Adrenal gland (tissue), 12 donors: ENCODE results near the gene SMS. TPM values are rescaled to one million over a fixed set of nuclear protein-coding genes. Genes with fewer than 3 reads are reported as not detected.

Source experiments
- DNase-seq, 7 donors: peaks; one replicate each; pipeline ENCODE4 v3.0.0-alpha.2; 2019 to 2020
- H3K27ac ChIP-seq, 5 donors: fragments of 200-600 bp; sonication (generic) in 4 of 5; 1 replicate in 3 of 5; 2 replicates in 2 of 5; pipeline versions ENCODE4 v1.5.1 to v1.8.0; 2016 to 2020; ENCODE audit warnings: mild to moderate bottlenecking in 1 of 5
- H3K27me3 ChIP-seq: fragments of 200-600 bp; 2 replicates; pipeline ENCODE4 v1.8.0; 2021
- H3K36me3 ChIP-seq, 2 donors: fragments of 200-600 bp; replicated peaks in 1 of 2; 1 replicate in 1 of 2; 2 replicates in 1 of 2; pipeline versions ENCODE4 v1.5.1 to v1.8.0; 2018 to 2022
- H3K4me1 ChIP-seq, 2 donors: fragments of 200-600 bp; replicated peaks in 1 of 2; 1 replicate in 1 of 2; 2 replicates in 1 of 2; pipeline versions ENCODE4 v1.5.1 to v1.8.0; 2018 to 2021
- H3K4me3 ChIP-seq, 4 donors: fragments of 200-600 bp; sonication (generic) in 3 of 4; one replicate each; pipeline ENCODE4 v1.5.1; 2016 to 2018
- H3K9me3 ChIP-seq, 3 donors: fragments of 200-600 bp; sonication (generic) in 1 of 3; replicated peaks in 1 of 3; 1 replicate in 2 of 3; 2 replicates in 1 of 3; pipeline versions ENCODE4 v1.5.1 to v1.8.0; 2016 to 2021
- CTCF ChIP-seq, 6 experiments: fragments of 450-650 bp in 4 of 6; fragments of 200-600 bp in 2 of 6; sonication (generic) in 1 of 6; IDR thresholded peaks; 1 replicate in 5 of 6; 2 replicates in 1 of 6; pipeline versions ENCODE4 v1.5.1 to v1.8.0; 2016 to 2021; ENCODE audit warnings: antibody characterized with exemption in 6 of 6, mild to moderate bottlenecking in 2 of 6, moderate library complexity in 1 of 6
- POLR2A ChIP-seq, 2 donors: fragments of 450-650 bp; IDR thresholded peaks; one replicate each; pipeline ENCODE4 v1.6.1; 2017; ENCODE audit warnings: antibody characterized with exemption in 2 of 2, mild to moderate bottlenecking in 2 of 2, moderate library complexity in 1 of 2
- WGBS, 4 donors: extraction: QIAGEN DNeasy Blood & Tissue Kit in 2 of 4; methylation state at CpG; one replicate each; pipeline versions ENCODE4 v1.1.5 to v1.1.7; 2013 to 2017; 5-methylcytosine and 5-hydroxymethylcytosine counted together
- intact Hi-C, 2 donors: fragments of 100-400 bp; cut with DNase I; formaldehyde crosslinking; loops; one replicate each; pipeline versions ENCODE4 v1.14.1 to v1.15.0; 2022 to 2023
- polyA plus RNA-seq, 3 donors: library from polyadenylated mRNA; stranded (reverse); fragments of 200-250 nt in 2 of 3; fragments of 350-450 nt in 1 of 3; fragmentation: Illumina TruSeq in 1 of 3; extraction: RNeasy Lipid Tissue Mini Kit (QIAGEN cat#74804) in 1 of 3; gene quantifications; one replicate each; pipeline ENCODE4 v1.2.3, GENCODE V29; 2013 to 2014
- total RNA-seq, 9 donors: library from RNA; depleted of rRNA in 4 of 9; stranded (reverse); fragments of >200 nt in 4 of 9; fragments of 120-200 nt in 1 of 9; fragmentation: NEBNext Ultra II Directional in 1 of 9; extraction: Animal tissue kit (Norgen Biotek cat#: 25700) in 1 of 9; gene quantifications; one replicate each; pipeline versions ENCODE4 v1.1.0 to v1.2.4, GENCODE V29; 2013 to 2023
- donor health status: healthy with polysubstance abuse.
- donor health status: Bipolar disorder and iron deficiency.
- donor health status: DM: yes; HTN: yes; CAD: no.
- donor health status: DM: no; HTN: no; CAD: no.
- donor health status: DM: no; HTN: no; CAD: no.
- donor health status: DM: yes; HTN: yes; CAD: no.

SMS gene
- total and polyA plus RNA-seq, 12 donors, result 68.3 to 265 (median 131) TPM

GRCh38 chrX:21985332-21985777 is 44.8 kb downstream of the SMS start:
- peak; percentile 63 to 90 (median 67) for DNase-seq
- no peaks in the 10 kb centered on the region for H3K9me3 ChIP-seq
- WGBS, 4 donors, result 6 to 15% (median 11%) methylated on average over 3 of the region's 3 CpGs
- TF ChIP-seq CTCF (IDR thresholded peaks at IDR 0.05), result peak; percentile 89 to 99 (median 94)
- no peak for TF ChIP-seq POLR2A (IDR thresholded peaks at IDR 0.05)
- intact Hi-C loops, result loop anchor here in 1 of 2 donors (10.0 kb wide), 1 partner anchor 199 kb away; no protein-coding TSS in a partner anchor
- no peak overlapping the region for H3K4me3 ChIP-seq
- no peaks in the 10 kb centered on the region for H3K4me1 ChIP-seq
- no peaks in the 10 kb centered on the region for H3K27me3 ChIP-seq
- peaks cover 0 to 7% of the 10 kb centered on the region in 2 donors for H3K36me3 ChIP-seq
- H3K27ac ChIP-seq, result no peak overlapping the region

GRCh38 chrX:21986596-21986995 is 46.1 kb downstream of the SMS start:
- WGBS, 4 donors, result 22 to 91% (median 65%) methylated on average over 1 of the region's 1 CpG

GRCh38 chrX:21989384-21989783 is 48.9 kb downstream of the SMS start:
- H3K9me3 ChIP-seq, result no peaks in the 10 kb centered on the region
- no peaks in the 10 kb centered on the region for H3K27me3 ChIP-seq
- no peak overlapping the region for H3K27ac ChIP-seq
- 63 to 98% (median 82%) methylated on average over 4 of the region's 4 CpGs for WGBS, 4 donors
- H3K36me3 ChIP-seq, result peaks cover 0 to 10% of the 10 kb centered on the region in 2 donors
- intact Hi-C loops, result loop anchor here in 1 of 2 donors (10.0 kb wide), 1 partner anchor 195 kb away; no protein-coding TSS in a partner anchor
- no peak for DNase-seq
- TF ChIP-seq CTCF (IDR thresholded peaks at IDR 0.05) (no peak), POLR2A (IDR thresholded peaks at IDR 0.05) (no peak)
- peaks cover 0 to 6% of the 10 kb centered on the region in 2 donors for H3K4me1 ChIP-seq
- no peak overlapping the region for H3K4me3 ChIP-seq

More at GRCh38 chrX:21986596-21986995, 46.1 kb downstream of the SMS start:
- Histone ChIP-seq H3K27me3 (no peaks in the 10 kb centered on the region), H3K4me3 (no peak overlapping the region), H3K27ac (no peak overlapping the region), H3K9me3 (no peaks in the 10 kb centered on the region), H3K4me1 (no peaks in the 10 kb centered on the region), H3K36me3 (peaks cover 0 to 7% of the 10 kb centered on the region in 2 donors)
- intact Hi-C loops, result loop anchor here in 1 of 2 donors (10.0 kb wide), 1 partner anchor 198 kb away; no protein-coding TSS in a partner anchor
- TF ChIP-seq POLR2A (IDR thresholded peaks at IDR 0.05) (no peak), CTCF (IDR thresholded peaks at IDR 0.05) (no peak)
- no peak for DNase-seq

- TF ChIP-seq CTCF (IDR thresholded peaks at IDR 0.05) (no peak), POLR2A (IDR thresholded peaks at IDR 0.05) (no peak)
- Histone ChIP-seq H3K27me3 (no peaks in the 10 kb centered on the region), H3K4me3 (no peak overlapping the region), H3K27ac (no peak overlapping the region), H3K36me3 (peaks cover 0 to 10% of the 10 kb centered on the region in 2 donors), H3K9me3 (no peaks in the 10 kb centered on the region), H3K4me1 (peaks cover 0 to 6% of the 10 kb centered on the region in 2 donors)
- DNase-seq, result no peak
- 61 to 90% (median 71%) methylated on average over 6 to 8 of the region's 8 CpGs for WGBS, 4 donors
- intact Hi-C loops, result no loop called here
Measured at GRCh38 chrX:21990832-21991231, 50.3 kb downstream of the SMS start.
